ENCODE data around the gene XPNPEP3.

DNA sequence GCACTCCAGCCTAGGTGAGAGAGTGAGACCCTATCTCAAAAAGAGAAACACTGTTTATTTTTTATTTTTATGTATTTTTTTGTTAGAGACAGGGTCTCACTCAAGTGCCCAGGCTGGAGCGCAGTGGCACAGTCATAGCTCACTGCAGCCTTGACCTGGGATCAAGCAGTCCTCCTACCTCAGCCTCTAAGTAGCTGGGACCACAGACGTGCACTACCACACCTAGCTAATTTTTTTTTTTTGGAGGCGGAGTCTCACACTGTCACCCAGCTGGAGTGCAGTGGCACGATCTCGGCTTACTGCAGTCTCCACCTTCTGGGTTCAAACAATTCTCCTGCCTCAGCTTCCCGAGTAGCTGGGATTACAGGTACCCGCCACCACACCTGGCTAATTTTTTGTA is 100.7 kb downstream of the XPNPEP3 start:
- TF ChIP-seq, protein P1, sequence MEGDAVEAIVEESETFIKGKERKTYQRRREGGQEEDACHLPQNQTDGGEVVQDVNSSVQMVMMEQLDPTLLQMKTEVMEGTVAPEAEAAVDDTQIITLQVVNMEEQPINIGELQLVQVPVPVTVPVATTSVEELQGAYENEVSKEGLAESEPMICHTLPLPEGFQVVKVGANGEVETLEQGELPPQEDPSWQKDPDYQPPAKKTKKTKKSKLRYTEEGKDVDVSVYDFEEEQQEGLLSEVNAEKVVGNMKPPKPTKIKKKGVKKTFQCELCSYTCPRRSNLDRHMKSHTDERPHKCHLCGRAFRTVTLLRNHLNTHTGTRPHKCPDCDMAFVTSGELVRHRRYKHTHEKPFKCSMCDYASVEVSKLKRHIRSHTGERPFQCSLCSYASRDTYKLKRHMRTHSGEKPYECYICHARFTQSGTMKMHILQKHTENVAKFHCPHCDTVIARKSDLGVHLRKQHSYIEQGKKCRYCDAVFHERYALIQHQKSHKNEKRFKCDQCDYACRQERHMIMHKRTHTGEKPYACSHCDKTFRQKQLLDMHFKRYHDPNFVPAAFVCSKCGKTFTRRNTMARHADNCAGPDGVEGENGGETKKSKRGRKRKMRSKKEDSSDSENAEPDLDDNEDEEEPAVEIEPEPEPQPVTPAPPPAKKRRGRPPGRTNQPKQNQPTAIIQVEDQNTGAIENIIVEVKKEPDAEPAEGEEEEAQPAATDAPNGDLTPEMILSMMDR (optimal IDR thresholded peaks at IDR 0.05 in 1 of 3, IDR thresholded peaks at IDR 0.05 in 1 of 3, conservative IDR thresholded peaks at IDR 0.05 in 1 of 3; ENCODE audit: extremely low read depth in 1 of 3, insufficient read depth in 2 of 3, low read length in 3 of 3), result no peak
- TF ChIP-seq EZH2 (IDR thresholded peaks at IDR 0.05; ENCODE audit: low read length), result no peak

Data from keratinocyte (primary cell).